HL-60 (cell line): ENCODE measurements around the gene GAREM1.

Source experiments
- GABPA ChIP-seq: IDR thresholded peaks from 2 replicates; pipeline ENCODE4 v1.6.1; 2012; ENCODE audit warnings: low read depth
- POLR2AphosphoS5 ChIP-seq: IDR thresholded peaks from 2 replicates; pipeline ENCODE4 v1.6.1; 2012; ENCODE audit warnings: low read depth
- SPI1 ChIP-seq: IDR thresholded peaks from 2 replicates; pipeline ENCODE4 v1.6.1; 2012; ENCODE audit warnings: low read depth, mild to moderate bottlenecking, borderline replicate concordance
- TF ChIP-seq, protein P1 (sequence below): IDR thresholded peaks from one replicate; pipeline ENCODE4 v1.5.1; 2011; ENCODE audit warnings: low read length, control low read depth, inconsistent platforms; ENCODE audit not compliant: insufficient read depth
- TF ChIP-seq, protein P2 (sequence below): IDR thresholded peaks from 2 replicates; pipeline ENCODE4 v1.6.1; 2012; ENCODE audit warnings: low read depth; ENCODE audit not compliant: insufficient replicate concordance

GRCh38 chr18:32437100-32437834, 33.4 kb downstream of the GAREM1 start:
- TF ChIP-seq, protein P1, sequence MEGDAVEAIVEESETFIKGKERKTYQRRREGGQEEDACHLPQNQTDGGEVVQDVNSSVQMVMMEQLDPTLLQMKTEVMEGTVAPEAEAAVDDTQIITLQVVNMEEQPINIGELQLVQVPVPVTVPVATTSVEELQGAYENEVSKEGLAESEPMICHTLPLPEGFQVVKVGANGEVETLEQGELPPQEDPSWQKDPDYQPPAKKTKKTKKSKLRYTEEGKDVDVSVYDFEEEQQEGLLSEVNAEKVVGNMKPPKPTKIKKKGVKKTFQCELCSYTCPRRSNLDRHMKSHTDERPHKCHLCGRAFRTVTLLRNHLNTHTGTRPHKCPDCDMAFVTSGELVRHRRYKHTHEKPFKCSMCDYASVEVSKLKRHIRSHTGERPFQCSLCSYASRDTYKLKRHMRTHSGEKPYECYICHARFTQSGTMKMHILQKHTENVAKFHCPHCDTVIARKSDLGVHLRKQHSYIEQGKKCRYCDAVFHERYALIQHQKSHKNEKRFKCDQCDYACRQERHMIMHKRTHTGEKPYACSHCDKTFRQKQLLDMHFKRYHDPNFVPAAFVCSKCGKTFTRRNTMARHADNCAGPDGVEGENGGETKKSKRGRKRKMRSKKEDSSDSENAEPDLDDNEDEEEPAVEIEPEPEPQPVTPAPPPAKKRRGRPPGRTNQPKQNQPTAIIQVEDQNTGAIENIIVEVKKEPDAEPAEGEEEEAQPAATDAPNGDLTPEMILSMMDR: no peak
- TF ChIP-seq POLR2AphosphoS5 (no peak), GABPA (no peak), SPI1 (no peak)
- TF ChIP-seq, protein P2, sequence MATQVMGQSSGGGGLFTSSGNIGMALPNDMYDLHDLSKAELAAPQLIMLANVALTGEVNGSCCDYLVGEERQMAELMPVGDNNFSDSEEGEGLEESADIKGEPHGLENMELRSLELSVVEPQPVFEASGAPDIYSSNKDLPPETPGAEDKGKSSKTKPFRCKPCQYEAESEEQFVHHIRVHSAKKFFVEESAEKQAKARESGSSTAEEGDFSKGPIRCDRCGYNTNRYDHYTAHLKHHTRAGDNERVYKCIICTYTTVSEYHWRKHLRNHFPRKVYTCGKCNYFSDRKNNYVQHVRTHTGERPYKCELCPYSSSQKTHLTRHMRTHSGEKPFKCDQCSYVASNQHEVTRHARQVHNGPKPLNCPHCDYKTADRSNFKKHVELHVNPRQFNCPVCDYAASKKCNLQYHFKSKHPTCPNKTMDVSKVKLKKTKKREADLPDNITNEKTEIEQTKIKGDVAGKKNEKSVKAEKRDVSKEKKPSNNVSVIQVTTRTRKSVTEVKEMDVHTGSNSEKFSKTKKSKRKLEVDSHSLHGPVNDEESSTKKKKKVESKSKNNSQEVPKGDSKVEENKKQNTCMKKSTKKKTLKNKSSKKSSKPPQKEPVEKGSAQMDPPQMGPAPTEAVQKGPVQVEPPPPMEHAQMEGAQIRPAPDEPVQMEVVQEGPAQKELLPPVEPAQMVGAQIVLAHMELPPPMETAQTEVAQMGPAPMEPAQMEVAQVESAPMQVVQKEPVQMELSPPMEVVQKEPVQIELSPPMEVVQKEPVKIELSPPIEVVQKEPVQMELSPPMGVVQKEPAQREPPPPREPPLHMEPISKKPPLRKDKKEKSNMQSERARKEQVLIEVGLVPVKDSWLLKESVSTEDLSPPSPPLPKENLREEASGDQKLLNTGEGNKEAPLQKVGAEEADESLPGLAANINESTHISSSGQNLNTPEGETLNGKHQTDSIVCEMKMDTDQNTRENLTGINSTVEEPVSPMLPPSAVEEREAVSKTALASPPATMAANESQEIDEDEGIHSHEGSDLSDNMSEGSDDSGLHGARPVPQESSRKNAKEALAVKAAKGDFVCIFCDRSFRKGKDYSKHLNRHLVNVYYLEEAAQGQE: no peak
